HFF-Myc (cell line): ENCODE results near the gene SPATS1.

Experiments
- DNase-seq: peaks from one replicate; pipeline ENCODE4 v3.0.0-alpha.2; 2011; ENCODE audit warnings: low read depth; ENCODE audit errors: extremely low read depth
- H3K4me3 ChIP-seq: replicated peaks from 2 replicates; pipeline ENCODE4 v1.5.1; 2011; ENCODE audit warnings: low read depth, mild to moderate bottlenecking, control low read depth, low read length
- TF ChIP-seq, protein P1 (sequence below): IDR thresholded peaks from 2 replicates; pipeline ENCODE4 v1.5.1; 2012; ENCODE audit warnings: mild to moderate bottlenecking, low read depth, low read length, control low read depth; ENCODE audit errors: missing control alignments

Gene SPATS1

DNA sequence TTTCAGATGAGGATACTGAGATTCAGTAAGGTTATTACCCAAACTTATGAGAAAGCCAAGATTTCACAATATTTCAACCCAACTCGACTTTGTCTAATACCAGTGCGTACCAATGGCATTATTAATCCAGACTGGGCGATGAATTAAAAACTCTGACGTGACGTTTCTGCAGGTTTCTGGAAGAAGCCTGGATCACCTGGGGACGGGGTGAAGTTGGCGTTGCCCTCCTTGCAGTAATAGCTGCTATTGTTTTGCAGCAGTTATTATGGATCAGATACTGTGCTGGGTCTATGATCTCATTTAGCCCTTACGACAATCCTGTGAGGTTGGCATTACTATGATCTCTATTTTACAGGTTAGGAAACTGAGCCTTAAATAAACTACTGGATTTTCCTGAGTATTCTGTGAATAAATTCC lies 44.5 kb downstream of the SPATS1 start:
- DNase-seq, result no peak
- peak overlapping the region; percentile 85 for H3K4me3 ChIP-seq
- TF ChIP-seq, protein P1, sequence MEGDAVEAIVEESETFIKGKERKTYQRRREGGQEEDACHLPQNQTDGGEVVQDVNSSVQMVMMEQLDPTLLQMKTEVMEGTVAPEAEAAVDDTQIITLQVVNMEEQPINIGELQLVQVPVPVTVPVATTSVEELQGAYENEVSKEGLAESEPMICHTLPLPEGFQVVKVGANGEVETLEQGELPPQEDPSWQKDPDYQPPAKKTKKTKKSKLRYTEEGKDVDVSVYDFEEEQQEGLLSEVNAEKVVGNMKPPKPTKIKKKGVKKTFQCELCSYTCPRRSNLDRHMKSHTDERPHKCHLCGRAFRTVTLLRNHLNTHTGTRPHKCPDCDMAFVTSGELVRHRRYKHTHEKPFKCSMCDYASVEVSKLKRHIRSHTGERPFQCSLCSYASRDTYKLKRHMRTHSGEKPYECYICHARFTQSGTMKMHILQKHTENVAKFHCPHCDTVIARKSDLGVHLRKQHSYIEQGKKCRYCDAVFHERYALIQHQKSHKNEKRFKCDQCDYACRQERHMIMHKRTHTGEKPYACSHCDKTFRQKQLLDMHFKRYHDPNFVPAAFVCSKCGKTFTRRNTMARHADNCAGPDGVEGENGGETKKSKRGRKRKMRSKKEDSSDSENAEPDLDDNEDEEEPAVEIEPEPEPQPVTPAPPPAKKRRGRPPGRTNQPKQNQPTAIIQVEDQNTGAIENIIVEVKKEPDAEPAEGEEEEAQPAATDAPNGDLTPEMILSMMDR, result no peak

DNA sequence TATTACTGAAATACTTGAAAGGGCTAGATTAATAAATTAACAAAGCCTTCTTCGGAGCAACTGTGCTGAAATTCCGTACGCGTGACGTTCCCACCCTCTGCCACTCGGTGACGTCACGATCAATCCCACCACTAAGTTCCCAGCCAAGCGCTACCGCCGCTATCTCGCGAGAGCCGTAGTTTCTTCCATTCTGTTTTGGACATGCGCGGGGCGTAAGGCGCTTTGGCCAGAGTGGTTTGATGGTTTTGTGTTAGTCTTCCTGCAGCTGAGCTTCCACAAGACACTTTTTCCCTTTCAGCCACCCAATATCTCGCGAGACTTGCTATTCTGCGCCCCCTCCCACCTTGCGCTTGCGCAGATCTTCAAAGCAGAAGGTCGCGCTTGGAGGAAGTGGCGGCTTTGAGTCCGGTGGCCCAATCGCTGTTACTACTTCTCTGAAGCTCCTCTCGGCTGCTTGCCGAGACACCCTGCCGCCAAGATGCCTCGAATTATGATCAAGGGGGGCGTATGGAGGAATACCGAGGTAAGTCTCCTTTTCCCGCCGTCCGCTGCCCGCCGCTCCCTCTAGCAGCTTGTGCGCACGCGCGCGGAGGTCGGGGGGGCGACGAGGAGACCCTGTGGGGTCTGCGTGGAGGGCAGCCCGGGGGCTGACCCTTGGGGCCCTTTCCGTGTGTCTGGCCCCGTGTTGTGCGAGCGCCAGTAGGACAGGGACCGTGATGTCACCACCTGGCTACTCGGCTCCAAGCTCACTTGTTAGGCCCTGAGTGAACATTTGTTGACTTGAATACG lies 45.1 kb downstream of the SPATS1 start, which contains the start of gene CDC5L:
Gene CDC5L, plus strand, starts transcription at position 361 of the 789 bp plus-strand sequence. Its CDS starts 118 bp downstream, at position 479.
- TF ChIP-seq, protein P1, result no peak
- DNase-seq, result peak; percentile 99
- H3K4me3 ChIP-seq, result peak within 1 kb of the TSS; percentile 85

DNA sequence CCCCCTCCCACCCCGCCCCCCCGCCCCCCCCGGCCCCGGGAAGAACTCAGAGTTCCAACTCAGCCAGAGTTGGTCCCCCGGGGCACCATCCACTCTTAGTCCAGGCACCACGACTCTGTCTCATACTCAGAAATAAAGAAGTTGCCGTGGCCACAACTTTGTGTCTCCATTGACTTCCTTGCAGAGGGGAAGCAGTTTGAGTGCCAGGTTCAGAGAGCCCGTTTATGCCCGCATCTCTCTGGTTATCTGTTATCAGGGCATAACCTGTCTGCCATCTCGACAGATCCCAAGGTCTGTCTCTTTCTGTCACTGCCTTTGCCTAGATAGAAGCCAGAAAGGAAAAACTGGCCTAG lies 45.7 kb downstream of the SPATS1 start:
- TF ChIP-seq, protein P1, result no peak
- H3K4me3 ChIP-seq, result peak overlapping the region; percentile 85
- no peak for DNase-seq

DNA sequence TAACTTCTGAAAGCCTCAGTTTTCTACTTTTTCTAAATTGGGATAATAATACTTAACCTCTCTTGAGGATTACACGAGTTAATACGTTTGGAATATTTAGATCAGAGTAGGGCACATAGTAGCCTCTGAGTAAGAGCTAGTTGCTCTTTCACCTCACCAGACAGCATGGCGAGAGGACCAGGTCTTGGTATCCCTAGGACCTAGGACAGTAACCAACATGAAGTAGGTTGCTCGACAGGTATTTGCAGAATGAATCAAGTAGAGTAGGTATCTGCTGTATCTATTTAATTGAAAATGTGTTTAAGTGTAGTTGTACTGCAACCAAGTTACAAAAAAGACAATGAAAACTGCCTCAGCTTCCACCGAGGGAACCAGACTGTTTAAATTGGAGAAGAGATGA lies 46.4 kb downstream of the SPATS1 start:
- no peak for DNase-seq
- H3K4me3 ChIP-seq, result peak overlapping the region; percentile 85
- TF ChIP-seq, protein P1, result no peak

DNA sequence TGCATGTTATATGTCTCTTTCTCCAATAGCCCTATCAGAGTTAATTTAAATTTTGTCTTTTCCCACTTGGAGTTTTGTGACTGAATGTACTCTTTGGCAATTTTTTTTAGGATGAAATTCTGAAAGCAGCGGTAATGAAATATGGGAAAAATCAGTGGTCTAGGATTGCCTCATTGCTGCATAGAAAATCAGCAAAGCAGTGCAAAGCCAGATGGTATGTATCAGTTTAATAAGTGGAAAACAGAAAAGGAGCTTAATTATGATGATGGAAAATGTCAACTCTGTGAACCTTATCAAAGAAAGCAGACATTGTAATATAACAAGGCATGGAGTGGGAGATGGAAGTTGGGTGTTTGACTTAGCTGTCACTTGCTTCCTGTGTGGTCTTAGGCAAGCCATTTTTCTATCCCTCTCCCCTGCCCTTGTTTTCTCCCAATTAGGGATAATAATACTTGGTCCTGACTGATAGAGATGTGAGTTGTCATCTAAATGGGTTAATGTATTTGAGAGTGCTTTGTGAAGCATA lies 47.8 kb downstream of the SPATS1 start:
- DNase-seq, result no peak
- no peak overlapping the region for H3K4me3 ChIP-seq
- TF ChIP-seq, protein P1, result no peak
